PC-9 (cell line): Measurements from ENCODE around the gene TTLL6.

ENCODE experiments used
- CTCF ChIP-seq: fragments of 200-600 bp; sonication (generic); conservative IDR thresholded peaks from 2 replicates; pipeline ENCODE4 v1.6.1; 2017; ENCODE audit warnings: mixed run types, antibody characterized with exemption, mild to moderate bottlenecking, moderate library complexity
- EZH2 ChIP-seq: fragments of 200-600 bp; sonication (generic); IDR thresholded peaks from 2 replicates; pipeline ENCODE4 v1.8.0; 2017; ENCODE audit warnings: antibody characterized with exemption, low read depth

GRCh38 chr17:48850792-48851323, 33.8 kb upstream of the TTLL6 start:
- TF ChIP-seq CTCF (no peak), EZH2 (no peak)
